Bronchial epithelial cell (primary cell): ENCODE measurements around the gene TULP4. TPM values are rescaled to one million over a fixed set of nuclear protein-coding genes. Genes with fewer than 3 reads are reported as not detected.

Experiments used
- DNase-seq: peaks from one replicate; pipeline ENCODE4 v3.0.0-alpha.2; 2010; ENCODE audit warnings: low read depth
- FAIRE-seq: peaks from 2 replicates; lab custom pipeline; 2011; peaks lifted over from hg19 to GRCh38; lab: Jason Lieb, UNC
- H3K27me3 ChIP-seq: 2 replicates; pipeline ENCODE4 v1.5.1; 2011; ENCODE audit warnings: low read length; ENCODE audit not compliant: control insufficient read depth, insufficient read depth
- H3K36me3 ChIP-seq: 2 replicates; pipeline ENCODE4 v1.5.1; 2011; ENCODE audit warnings: low read length; ENCODE audit not compliant: control insufficient read depth, insufficient read depth
- H3K4me3 ChIP-seq: 2 replicates; pipeline ENCODE4 v1.5.1; 2011; ENCODE audit warnings: mild to moderate bottlenecking, low read depth, low read length, control low read depth
- total RNA-seq: library from RNA; depleted of rRNA; stranded (reverse); fragments of >200 nt; gene quantifications from 2 replicates; pipeline ENCODE4 v1.2.1, GENCODE V29; 2014
- TF ChIP-seq, protein P1 (sequence below): IDR thresholded peaks from 2 replicates; pipeline ENCODE4 v1.5.1; 2011; ENCODE audit warnings: mild to moderate bottlenecking, moderate library complexity, low read length, control low read depth, inconsistent platforms; ENCODE audit not compliant: insufficient read depth, severe bottlenecking

The TULP4 gene
- total RNA-seq, 1 donor from 2014 or later: 127 TPM

- peak; percentile 95 for DNase-seq
- Histone ChIP-seq H3K27me3 (no peaks in the 10 kb centered on the region), H3K4me3 (no peak overlapping the region), H3K36me3 (peaks cover 10% of the 10 kb centered on the region)
- no peak for FAIRE-seq
- TF ChIP-seq, protein P1, sequence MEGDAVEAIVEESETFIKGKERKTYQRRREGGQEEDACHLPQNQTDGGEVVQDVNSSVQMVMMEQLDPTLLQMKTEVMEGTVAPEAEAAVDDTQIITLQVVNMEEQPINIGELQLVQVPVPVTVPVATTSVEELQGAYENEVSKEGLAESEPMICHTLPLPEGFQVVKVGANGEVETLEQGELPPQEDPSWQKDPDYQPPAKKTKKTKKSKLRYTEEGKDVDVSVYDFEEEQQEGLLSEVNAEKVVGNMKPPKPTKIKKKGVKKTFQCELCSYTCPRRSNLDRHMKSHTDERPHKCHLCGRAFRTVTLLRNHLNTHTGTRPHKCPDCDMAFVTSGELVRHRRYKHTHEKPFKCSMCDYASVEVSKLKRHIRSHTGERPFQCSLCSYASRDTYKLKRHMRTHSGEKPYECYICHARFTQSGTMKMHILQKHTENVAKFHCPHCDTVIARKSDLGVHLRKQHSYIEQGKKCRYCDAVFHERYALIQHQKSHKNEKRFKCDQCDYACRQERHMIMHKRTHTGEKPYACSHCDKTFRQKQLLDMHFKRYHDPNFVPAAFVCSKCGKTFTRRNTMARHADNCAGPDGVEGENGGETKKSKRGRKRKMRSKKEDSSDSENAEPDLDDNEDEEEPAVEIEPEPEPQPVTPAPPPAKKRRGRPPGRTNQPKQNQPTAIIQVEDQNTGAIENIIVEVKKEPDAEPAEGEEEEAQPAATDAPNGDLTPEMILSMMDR: no peak
These were observed 99.7 kb downstream of the TULP4 start for GRCh38 chr6:158411998-158412397.

GRCh38 chr6:158413028-158413427 is 100.8 kb downstream of the TULP4 start:
- TF ChIP-seq, protein P1: no peak
- no peak for FAIRE-seq
- DNase-seq: no peak
- Histone ChIP-seq H3K36me3 (peaks cover 10% of the 10 kb centered on the region), H3K4me3 (no peak overlapping the region), H3K27me3 (no peaks in the 10 kb centered on the region)

GRCh38 chr6:158413814-158414565 is 101.7 kb downstream of the TULP4 start:
- DNase-seq (no peak), FAIRE-seq (no peak)
- TF ChIP-seq, protein P1: no peak
- Histone ChIP-seq H3K27me3 (no peaks in the 10 kb centered on the region), H3K36me3 (peaks cover 10% of the 10 kb centered on the region), H3K4me3 (no peak overlapping the region)

- TF ChIP-seq, protein P1: no peak
- no peak for FAIRE-seq
- peak; percentile 61 for DNase-seq
- Histone ChIP-seq H3K36me3 (peaks cover 10% of the 10 kb centered on the region), H3K27me3 (no peaks in the 10 kb centered on the region), H3K4me3 (no peak overlapping the region)
These were observed 102.6 kb downstream of the TULP4 start for GRCh38 chr6:158414851-158415262.

DNA sequence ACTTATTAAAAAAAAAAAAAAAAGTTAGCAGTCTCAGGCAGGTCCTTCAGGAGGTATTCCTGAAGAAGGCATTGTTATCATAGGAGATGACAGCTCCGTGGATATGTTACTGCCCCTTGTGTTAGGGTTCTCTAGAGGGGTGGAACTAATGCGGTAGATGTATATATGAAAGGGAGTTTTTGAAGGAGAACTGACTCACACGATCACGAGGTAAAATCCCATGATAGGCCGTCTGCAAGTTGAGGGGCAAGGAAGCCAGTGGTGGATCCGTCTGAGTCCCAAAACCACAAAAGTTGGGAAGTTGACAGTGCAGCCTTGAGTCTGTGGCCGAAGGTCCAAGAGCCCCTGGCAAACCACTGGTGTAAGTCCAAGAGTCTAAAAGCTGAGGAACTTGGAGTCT is 103.4 kb downstream of the TULP4 start:
- Histone ChIP-seq H3K36me3 (peaks cover 10% of the 10 kb centered on the region), H3K27me3 (no peaks in the 10 kb centered on the region), H3K4me3 (no peak overlapping the region)
- FAIRE-seq (no peak), DNase-seq (no peak)
- TF ChIP-seq, protein P1: no peak
